ENCODE measurements around the gene ASB18.

ASB18 gene

DNA sequence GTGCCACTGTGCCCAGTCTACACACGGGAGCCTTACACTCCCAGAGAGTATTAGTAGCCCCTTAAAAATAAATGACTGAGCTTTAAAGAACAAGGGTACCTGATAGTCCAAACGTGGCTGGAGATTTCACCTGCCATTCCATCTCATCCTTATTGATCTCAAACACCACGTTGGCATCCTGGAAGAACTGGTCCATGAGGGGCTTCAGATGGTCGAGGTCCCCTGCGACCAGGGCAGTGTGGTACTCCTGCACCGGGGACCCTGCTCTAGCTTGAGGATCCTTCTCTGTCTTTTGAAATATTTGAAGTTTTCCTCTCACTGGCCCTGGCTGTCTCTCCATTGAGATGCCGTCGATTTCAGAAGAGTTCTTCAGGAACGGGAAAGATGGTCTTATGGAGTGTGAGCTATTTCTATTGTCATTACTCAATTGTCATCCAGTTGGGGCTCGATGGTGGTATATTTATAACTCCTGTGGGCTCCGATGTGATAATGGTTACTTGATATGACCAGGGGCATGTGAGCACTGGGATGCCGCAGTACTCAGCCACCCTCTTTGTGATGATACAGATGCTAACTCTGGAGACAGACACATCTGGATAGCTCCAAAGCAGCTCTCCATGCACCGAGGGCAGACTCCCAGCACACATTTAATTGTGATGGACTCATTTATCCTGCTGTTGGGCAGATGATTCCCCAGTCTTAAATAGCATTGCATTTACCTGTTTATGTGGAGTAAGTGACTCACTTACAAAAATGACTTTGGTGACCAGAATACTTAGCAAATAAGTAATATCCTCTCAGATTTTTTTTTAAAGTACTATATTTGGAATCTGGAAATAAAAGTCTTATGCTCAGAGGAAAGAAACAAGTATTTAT lies 22.8 kb downstream of the ASB18 start:
- no peak for DNase-seq

DNA sequence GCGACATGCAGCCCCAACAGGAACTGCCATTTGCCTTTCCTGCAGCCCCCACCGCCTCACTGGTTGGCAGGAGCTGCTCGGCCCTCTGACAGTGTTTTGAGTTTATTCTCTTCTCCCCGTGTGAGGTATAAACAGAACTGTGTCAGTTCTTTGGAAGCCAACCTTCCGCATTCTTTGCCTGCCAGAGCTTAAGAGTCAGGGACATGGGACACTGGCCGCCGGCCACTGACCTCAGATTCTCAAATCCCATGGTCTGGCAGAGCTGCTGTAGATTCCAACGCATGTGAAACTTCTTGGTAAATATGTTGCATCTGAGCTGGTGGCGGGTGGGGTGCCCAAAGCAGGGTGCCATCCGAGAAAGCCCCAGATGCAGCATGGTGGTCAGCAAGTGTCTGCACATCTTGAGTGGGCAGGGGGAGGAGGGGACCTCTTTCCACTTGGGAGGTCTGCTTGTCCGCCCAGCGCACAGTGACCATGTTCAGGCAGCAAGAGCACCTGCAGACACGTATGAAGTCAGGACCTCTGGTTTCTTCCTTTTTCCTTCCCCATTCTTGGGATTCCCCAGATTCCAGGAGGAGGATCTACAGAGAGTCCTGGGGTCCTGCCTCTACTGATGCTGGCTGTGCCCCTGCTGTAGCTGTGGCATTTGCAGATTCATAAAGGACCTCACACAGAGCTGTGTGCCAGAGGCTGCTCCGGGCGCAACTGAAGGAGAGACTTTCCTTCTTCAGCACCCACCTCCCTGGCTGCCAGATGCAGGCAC lies 23.8 kb downstream of the ASB18 start:
- DNase-seq: no peak

DNA sequence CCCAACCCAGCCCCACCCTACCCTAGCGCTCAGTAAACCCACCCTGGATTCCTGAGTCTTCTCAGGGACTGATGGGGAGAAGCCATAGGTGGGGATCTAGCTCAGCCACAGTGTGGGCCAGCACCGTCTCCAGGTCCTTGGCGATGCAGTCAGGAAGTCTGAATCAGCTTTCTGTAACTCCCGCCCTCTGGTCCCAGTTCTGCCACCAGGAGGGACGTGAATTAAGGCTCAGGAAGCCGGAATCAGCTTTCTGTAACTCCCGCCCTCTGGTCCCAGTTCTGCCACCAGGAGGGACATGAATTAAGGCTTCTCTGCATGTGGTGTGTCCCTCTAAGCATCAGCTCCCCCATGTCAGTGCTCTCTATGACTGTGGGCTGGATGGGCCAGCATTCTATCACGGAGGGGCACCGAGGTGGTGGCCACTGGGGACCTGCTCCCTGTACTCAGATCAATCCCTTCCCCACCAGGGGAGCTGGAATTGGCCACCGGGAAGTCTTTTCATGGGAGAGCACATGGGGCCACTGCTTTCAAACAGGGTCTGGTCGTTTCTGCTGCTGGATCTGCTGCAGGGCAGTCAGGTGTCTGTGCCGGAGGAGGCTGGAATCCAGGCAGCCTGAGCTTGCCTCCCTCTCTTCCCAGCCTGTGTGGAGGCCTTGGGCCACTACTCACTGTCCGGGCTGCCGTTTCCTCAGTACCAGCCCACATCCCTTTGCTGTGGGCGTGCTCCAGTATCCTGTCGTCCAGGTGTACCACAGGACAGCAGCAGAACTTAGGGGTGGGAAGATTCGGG lies 24.7 kb downstream of the ASB18 start:
- no peak for DNase-seq

DNA sequence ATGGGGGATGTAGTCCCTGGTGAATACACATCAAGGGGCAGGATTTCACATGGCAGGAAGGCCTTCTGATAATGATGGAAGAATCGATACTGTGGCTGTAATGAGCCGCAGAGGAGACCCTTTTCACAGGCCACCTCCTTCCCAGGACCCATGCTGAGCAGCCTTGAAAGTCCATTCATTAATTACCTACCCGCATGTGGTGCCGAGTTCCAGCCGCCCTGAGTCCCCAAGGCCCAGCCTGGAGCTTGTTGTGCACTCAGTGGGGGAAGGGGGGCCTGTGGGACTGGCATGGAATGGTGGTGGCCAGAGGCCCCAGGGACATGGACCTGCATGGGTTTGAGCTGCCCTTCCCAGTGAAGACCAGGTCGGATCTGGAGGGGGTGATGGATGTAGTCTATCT lies 25.5 kb downstream of the ASB18 start:
- no peak for DNase-seq

DNA sequence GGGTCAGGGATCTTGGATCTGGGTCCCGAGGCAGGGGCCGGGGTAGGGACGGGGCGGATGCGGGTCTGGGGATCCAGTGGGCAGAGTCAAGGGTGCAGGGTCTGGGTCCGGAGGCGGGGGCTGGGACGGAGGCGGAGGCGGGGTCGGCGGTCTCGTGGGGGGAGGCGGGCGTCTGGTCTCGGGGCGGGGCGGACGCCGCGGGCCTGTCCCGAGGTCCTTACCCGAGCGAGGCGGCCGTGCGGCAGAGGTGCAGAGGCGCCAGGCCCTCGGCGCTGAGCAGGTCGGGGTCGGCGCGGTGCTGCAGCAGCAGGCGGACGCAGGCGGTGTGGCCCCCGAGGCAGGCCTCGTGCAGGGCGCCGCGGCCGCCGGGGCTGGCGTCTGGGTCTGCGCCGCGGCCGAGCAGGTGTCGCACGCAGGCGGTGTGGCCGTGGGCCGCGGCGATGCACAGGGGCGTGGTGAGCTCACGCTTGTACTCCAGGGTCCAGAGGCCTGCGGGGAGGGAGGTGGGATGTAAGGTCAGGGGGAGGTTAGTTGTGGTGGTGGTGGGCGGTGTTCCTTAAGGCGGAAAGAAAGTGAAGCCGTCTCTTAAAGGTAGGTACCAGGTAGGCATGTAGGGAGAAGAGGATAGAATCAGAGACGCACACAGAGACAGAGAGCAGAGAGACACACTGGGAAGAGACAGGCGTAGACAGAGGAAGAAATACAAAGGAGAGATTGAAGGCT lies 26.6 kb downstream of the ASB18 start:
- no peak for DNase-seq

DNA sequence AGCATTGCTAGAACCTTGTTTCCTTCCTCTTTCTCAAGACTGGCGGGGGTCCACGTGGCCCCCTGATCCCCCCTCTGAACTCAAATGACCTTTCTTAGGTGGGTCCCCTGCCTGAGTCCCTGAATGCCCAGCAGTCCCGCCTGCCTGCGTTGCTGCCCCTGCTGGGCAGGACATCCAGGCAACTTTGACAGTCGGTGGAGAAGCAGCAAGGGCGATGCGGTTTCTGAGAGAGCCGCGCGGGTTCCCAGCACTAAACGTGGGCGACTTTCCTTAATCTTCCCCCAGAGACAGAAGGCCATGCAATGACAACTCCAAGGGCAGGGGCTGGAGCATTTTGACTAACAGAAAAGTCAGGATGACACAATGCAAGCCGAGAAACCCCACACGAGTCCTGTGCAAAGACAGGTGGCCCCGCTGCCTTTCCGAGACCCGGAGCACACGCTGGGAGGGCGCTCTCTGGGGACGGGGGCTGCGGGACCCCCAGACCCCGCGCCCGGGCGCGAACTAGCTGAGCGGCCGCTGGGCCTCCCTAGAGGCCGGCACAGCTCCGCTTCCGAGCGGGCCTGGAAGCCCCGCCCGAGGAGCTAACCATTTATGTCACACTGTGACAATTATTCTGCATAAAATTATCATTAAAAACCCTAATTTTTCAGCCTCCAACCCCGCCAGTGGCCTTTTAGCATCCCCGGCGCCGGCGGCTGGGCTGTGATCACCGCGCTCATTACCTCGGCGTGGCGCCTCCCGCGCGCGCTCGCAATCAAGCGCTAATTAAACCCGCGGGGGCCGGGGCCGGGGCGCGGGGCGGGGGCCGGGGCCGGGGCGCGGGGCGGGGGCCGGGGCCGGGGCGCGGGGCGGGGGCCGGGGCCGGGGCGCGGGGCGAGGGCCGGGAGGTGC lies 27.4 kb downstream of the ASB18 start:
- no peak for DNase-seq

DNA sequence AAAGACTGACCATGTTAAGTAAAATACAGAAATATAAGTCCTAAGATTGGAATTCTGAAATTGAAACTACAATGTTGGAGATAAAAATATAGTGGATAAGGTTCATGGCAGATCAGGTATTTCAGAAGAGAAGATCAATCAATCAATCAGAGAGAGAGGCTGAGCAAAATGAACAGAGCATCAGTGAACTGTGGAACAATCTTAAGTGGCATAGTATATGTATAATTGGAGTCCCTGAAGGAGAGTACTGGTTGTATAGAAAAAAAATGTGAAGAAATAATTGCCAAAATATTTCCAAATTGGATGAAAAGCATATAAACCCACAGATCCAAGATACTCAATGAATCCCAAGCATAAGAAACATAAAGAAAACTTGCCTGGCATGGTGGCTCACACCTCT lies 35.0 kb downstream of the ASB18 start:
- no peak for DNase-seq

DNA sequence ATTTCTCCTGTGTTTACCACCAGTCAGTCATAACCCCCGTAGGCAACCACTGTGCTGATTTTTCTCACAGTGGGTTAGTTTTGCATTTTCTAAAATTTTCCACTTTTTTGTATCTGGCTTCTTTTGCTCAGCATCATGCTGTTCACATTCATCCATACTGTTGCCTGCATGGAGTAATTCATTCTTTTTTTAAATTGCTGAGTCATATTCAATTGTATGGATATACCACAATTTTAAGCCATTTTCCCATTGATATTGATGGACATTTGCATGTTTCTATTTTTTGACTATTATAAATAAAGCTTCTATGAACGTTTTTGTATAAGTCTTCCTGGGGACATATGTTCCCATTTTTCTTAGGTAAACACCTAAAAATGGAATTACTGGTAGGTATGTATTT lies 40.5 kb downstream of the ASB18 start:
- no peak for DNase-seq

DNA sequence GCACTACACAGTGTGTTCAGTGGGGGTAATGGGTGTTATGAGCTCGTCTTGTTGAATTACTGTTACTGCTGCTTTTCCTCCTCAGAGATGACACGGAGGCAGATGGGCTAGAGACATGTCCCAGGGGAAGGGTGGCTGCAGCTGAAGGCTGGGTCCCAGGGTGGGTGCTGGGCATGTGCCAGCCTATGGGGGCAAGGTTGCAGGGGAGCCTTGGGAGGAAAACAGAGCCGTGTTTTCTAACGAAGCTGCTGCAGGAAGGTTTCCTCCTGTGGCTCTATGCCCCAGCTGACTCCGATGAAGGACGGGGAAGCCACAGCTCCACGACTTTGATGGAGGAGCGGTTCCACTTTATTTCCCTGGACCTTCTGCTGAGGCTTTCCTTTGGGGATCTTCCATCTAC lies 42.4 kb downstream of the ASB18 start:
- no peak for DNase-seq

DNA sequence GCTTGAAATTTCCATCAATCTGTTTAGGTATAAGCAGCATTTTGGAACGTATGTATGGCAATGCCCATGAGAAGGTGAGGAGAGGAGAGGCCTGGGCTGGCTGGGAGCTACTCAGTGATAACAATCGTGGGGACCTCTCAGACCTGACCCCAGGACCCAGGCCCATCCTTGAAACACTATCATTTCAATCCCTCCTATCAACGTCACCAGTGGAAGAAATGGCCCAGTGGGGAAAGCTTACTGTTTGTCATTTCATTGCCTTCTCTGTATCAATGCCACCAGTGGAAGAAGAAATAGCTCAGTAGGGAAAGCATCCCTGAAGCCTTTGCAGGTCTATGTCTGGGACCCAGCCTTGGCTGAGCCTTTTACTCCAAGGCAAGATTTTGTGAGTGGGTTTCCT lies 44.8 kb downstream of the ASB18 start:
- DNase-seq: no peak

DNA sequence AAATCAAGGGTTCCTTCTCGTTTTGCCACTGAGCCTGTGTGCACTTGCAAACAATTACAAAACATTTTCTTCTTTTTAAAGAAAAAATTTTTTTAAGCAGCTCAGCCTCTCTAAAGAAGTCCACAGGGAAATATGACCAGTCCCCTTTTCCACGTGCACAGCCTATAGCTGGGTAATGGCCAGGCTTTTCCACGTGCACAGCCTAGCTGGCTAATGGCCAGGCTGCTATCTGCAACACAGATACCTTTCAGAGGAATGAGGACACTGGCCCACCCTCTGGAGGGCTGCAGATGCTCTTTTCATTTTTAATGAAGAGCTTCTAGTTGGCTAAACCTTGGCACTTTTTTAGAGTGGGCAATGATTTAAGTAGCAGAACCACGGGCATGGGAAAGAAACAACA lies 46.3 kb downstream of the ASB18 start:
- no peak for DNase-seq

DNA sequence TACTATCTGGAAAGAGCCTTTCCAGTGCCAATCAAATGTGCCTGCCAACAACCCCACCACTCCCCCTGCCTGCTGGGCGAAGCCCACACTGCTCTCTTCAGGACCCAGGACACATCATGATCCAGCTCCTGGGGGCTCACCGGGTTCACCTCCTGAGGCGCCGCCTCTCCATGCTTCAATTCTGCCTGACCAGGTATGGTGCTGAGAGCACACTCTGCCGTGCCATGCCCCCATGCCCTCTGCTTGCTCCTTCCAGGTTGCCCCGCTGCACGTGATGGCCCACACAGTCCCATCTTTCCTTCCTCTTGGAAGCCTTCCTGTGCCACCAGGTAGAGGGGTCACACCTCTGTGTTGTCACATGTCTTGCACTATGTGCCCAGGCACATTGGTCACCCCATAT lies 47.5 kb downstream of the ASB18 start:
- no peak for DNase-seq

DNA sequence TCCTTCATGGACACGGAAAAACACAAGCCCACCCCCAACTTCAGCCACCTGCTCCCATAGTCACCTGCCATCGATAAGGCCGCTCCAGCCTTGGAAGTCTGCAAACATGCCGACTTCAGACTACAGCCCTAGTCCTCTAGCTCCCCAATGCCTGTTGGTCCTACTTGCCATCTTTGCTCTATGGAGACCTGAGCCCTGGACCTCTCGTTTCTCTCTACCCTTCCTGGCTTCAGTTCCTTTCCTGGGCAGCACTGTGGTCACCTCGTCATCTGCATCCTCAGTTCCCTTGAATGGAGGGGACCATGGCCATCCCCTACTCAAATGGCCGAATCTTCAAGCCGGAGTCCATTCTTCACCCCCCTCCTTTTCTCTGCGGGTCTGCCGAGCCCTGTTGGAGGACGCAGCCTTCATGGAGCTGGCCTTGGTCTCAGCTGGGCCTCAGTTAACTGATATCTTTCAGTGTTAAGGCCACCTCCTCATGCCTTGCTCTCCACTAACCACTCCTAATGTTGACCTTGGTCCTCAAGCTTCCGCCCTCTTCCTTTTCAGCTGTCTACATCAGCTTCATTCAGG lies 48.4 kb downstream of the ASB18 start:
- no peak for DNase-seq

DNA sequence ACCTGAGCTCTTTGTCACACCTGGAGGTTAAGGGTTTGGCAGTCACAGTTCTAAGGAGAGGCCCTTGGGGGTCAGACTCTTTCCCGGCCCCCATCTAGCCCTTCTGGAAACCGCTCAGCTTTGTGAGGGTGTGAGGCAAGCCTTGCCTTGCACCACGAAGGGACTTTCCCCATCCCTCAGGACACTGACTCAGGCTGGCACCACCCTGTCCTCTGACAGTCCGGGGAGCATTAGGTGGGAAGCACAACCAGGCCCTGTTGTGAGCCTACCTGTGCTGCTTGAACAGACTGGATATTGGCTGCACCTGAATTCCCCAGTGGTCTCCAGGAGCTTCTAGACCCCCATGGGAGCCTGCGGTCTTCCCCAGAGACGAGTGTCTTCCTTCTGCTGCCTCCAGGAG lies 49.0 kb downstream of the ASB18 start:
- DNase-seq: no peak

DNA sequence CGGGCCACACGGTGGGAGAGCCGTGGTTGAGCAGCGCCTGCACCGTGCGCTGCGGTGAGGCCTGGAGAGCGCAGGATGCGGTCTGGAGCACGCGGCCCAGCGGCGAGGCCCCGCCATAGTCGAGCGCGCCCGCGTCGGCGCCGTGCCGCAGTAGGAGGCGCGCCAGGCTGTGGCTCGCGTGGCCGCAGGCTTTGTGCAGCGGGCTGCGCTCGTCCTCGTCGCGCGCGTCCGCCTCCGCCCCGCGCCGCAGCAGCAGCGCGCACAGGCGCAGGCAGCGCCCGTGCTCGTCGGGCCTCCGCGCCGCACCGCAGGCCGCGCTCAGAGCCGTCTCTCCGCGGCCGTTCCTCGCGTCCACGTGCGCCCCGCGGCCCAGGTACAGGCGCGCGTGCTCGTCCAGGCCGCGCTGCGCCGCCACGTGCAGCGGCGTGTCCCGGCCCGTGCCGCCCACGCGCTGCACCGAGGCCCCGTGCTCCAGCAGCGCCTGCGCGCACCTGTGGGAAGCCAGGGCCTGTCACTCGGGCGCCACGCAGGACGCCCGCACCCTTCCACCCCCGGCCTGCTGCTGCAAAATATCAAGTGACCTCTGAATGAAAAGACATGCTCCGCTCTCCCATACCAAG lies 49.7 kb downstream of the ASB18 start:
- DNase-seq: no peak

DNA sequence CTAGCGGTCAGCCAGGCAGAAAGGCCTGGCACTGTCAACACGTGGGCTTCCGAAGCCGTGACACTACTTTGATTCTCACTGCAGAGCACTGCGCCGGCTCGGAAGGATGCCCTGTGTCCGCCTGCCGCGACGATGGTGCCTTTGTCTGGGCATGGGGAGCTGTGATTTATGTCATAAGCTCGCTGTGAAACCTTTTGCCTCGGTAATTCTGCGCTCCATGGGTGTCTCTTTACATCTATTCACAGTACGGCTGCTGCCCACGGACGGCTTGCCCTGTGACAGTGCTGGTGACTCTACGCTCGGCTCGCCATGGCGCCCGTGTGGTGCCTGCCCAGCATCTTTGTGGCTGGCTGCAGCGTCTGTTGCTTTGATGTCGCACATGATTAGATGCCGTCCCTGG lies 52.9 kb downstream of the ASB18 start:
- no peak for DNase-seq

DNA sequence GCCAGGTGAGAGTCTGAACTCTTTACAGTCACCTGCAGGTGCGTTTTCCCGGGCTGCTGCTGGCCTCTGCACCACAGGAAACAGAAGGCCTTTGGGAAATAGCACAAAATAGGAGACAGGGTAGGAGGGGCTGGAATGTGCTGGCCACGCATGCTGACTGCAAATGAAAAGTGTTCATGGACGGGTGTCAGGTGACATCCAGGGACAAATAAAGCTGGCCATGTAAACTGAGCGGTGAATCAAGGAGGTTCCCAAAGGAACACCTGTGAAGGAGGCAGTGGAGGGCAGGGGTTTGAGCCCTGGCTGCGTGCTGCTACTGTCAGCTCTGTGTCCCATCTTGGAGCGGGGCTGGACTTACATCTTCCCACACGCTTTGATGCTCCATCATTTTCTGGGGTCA lies 53.7 kb downstream of the ASB18 start:
- DNase-seq: no peak

DNA sequence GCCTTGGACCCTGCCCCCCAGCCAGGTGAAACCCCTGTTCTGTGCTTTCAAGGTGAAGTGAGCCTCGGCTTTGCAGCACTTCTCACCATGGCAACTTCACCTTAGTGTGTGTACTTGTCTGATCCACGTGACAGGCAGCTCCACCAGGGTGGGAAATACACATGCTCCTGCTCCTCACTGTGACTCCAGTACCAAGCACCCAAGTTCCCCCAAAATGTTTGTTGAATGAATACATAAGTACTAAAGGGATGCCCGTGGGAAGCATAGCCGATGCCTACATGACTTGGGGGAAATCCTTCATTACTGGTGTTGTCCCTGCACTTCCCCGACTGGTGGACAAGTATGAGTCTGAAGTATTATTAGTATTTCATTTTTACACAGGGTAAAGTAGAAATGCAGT lies 54.2 kb downstream of the ASB18 start:
- DNase-seq: no peak

DNA sequence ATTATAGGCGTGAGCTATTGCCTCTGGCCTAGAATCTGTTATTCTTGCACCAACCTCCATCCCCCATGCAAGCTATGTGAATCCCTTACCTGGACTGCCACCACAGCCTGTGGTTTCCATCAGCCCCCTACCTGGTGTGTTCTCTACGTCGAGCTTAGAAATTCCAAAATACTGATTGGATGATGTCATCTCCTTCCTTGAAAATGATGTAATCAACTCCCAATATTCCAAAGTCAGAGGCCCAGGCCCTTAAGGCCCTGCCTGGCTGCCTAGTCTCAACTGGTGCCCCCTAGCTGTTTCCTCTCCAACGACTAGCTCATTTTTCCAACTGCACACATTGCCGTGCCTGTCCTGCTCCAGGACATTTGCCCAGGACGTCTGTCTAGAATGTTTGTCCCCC lies 54.7 kb downstream of the ASB18 start:
- DNase-seq: no peak

DNA sequence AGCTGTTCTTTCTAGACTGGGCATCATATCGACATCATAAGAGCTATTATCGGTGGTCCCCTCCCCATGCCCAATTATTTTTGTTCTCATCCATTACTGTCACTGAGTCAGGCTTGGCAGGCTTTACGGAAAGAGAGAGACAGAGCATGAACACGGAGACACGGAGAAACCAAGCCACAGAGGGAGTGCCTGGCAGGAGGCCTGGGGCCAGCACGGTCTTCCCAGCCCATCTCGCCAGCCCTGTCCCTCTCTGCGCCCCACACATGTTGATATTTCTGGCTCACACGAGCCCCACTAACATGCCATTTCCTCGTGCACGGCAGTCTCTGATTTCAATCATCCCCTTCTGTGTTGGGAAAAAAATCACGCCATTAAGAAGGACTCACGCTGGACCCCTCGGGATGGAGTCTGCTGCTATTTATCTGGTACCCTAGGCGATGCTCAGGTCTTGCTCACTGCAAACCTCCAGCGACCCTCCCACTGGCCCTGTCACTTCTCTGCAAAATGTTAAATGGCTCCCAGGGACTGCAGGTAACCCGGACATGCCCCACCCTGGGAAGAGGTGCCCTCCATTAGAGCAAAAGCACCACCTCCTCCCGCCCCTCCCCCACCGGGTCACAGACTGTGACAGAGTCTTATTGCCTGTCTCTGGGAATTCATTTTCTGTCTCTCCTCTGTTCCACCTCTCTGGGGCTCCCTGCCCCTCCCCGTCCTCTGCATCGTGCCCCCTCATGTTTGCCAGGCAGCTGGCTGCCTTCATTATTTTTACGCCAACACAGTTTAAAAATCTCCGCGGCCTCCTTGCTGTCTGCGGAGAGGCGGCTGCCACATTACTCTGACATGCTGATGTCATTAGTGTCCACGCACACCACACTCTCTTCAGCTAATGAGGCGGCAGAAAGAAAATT lies 55.9 kb downstream of the ASB18 start:
- no peak for DNase-seq

All from activated CD4-positive, CD25-positive, alpha-beta regulatory T cell treated with anti-CD3 and anti-CD28 coated beads, Interleukin-2, amount 50 U/mL, for 72 hours (primary cell).